Stimulated activated naive CD4-positive, alpha-beta T cell (primary cell): ENCODE measurements around the gene ADD3.
A peak's percentile ranks its signal among the peaks of the same experiment; 100 is the strongest.
"Not testable (repeated sequence)": the region's sequence is repeated elsewhere in the genome, so short reads cannot be mapped to it uniquely, and the experiment has no call there.

ENCODE experiments used
- DNase-seq, 6 experiments: peaks; one replicate each; lab custom pipeline; 2025; lab: John Stamatoyannopoulos, UW

Gene ADD3

GRCh38 chr10:110101464-110102144 is 93.8 kb downstream of the ADD3 start:
- no peak for DNase-seq

- DNase-seq, result no peak
Observed at GRCh38 chr10:110103921-110104461, 96.2 kb downstream of the ADD3 start.

GRCh38 chr10:110105873-110106272 is 98.1 kb downstream of the ADD3 start:
- DNase-seq, result no peak

- DNase-seq, result no peak
Observed at GRCh38 chr10:110107430-110107829, 99.6 kb downstream of the ADD3 start.

GRCh38 chr10:110107887-110108286 is 100.1 kb downstream of the ADD3 start:
- no peak for DNase-seq

GRCh38 chr10:110109511-110109910 is 101.7 kb downstream of the ADD3 start:
- no peak for DNase-seq

- no peak for DNase-seq
Observed at GRCh38 chr10:110110338-110110737, 102.6 kb downstream of the ADD3 start.

GRCh38 chr10:110113670-110114337 is 106.0 kb downstream of the ADD3 start:
- no peak for DNase-seq

- DNase-seq, result not testable (repeated sequence)
Observed at GRCh38 chr10:110114668-110115067, 106.9 kb downstream of the ADD3 start.

- DNase-seq, result no peak
Observed at GRCh38 chr10:110115784-110116520, 108.2 kb downstream of the ADD3 start.

GRCh38 chr10:110118891-110119621 is 111.3 kb downstream of the ADD3 start:
- no peak for DNase-seq

- no peak for DNase-seq
Observed at GRCh38 chr10:110123594-110123993, 115.8 kb downstream of the ADD3 start.

GRCh38 chr10:110129490-110129889 is 121.7 kb downstream of the ADD3 start:
- DNase-seq, result no peak

GRCh38 chr10:110134917-110135316 is 127.1 kb downstream of the ADD3 start:
- no peak for DNase-seq

- DNase-seq, result not testable (repeated sequence)
Observed at GRCh38 chr10:110135836-110136235, 128.1 kb downstream of the ADD3 start.

GRCh38 chr10:110137142-110137545 is 129.4 kb downstream of the ADD3 start:
- peak in 3 of 6 experiments; percentile 40 to 77 (median 66) for DNase-seq

GRCh38 chr10:110138197-110138812 is 130.5 kb downstream of the ADD3 start:
- peak in 3 of 6 experiments; percentile 61 to 78 (median 77) for DNase-seq

- DNase-seq, result no peak
Observed at GRCh38 chr10:110141185-110141584, 133.4 kb downstream of the ADD3 start.

- no peak for DNase-seq
Observed at GRCh38 chr10:110141871-110142635, 134.3 kb downstream of the ADD3 start.

GRCh38 chr10:110142965-110143364 is 135.2 kb downstream of the ADD3 start:
- DNase-seq, result no peak

GRCh38 chr10:110144507-110144906 is 136.7 kb downstream of the ADD3 start:
- DNase-seq, result no peak
